ENCODE data around the gene LSM12.
"Not testable (repeated sequence)": the region's sequence is repeated elsewhere in the genome, so short reads cannot be mapped to it uniquely, and the experiment has no call there.

LSM12 gene

DNA sequence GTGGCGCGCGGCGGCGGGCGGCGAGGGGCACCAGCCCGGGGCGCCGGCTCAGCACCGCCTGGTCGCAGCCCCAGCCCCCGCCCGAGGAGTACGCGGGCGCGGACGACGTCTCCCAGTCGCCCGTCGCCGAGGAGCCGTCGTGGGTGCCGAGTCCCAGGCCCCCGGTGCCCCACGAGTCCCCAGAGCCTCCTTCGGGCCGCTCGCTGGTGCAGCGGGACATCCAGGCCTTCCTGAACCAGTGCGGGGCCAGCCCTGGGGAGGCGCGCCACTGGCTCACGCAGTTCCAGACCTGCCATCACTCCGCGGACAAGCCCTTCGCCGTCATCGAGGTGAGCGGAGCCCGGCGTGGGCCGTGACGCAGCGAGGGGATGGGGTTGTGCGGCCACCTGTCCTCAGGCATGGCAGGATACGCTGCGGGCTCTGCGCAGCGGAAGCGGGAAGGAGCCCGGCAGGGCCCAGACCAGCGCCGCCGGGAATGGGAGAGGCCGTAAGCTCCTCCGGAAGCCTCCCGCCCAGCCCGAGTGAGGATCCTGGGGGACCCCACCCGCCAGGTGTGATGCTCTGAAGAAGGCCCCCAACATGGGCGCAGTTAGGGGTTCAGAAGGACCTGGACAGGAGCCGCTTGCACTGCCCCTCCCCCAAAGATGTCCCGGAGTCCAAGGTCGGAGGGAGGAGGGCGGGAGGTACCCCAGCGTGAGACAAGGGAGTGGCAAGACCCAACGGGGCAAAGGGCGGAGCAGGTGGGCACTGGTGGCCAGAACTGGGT lies 61.5 kb downstream of the LSM12 start:
- DNase-seq, result peak in 1 of 4 experiments; percentile 14

DNA sequence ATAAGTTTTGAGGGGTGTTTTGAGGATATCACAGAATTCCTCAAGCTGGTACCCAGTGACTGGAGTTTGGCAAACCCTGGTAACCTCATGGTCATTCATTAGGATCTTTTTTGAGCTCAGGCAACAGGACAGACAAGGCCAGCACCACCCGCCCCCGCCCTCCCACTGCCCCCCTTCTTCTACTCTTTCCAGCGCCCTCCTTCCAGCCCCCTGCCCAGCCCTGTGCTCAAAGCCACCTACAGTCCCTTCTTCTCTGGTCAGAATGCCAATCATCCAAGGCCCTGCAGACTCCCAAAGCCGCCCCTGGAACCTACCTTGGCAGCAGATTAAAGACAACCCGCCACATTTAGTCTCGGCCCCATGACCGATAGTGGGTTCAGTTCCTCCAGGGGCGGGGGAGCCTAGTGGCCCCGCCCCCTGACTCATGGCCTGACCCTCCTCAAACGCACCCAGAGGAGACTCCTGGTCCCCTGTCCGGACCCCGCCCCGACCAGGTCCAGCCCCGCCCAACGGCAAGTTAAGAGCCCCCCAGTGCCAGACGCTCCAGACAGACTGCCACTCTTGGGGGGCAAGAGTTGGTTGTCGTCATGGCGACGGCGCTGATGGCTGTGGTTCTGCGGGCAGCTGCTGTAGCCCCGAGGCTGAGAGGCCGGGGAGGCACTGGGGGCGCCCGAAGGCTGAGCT lies 62.3 kb downstream of the LSM12 start, which contains the start of gene NAGS:
TSS of gene NAGS (plus strand) at position 546 of the 684 bp plus-strand sequence. CDS start at position 588, 42 bp downstream.
- DNase-seq, result no peak

DNA sequence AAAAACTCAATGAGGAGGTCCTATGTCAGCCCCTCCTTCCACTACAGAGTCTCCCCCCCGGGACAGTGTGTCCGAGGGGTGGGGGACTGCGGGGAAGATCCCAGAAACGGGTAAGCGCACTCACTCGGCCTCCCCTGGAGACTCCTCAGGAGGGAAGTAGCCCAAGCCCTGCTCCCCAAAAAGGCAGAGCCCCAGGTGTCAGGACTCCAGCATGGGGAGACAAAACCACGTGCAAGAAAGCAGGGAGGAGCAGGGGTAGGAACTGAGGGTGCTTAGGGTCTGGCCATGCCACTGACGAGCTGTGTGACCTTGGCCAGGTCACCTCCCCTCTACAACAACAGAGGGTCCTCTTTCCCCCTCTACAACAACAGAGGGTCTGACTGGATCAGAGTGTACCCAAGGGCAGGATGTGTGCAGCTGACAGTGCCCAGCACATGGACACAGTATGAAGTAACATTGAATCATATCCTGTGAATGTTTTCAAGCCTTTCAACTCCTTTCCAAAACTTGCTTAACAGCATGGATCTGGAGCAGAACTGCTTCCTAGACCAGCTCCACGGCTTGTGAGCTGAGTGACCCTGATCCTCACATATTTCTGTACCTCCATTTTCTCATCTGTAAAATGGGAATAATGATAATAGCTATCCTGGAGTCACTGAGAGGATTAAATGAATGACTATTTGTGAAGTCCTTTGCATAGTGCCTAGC lies 64.2 kb downstream of the LSM12 start:
- DNase-seq, result no peak

DNA sequence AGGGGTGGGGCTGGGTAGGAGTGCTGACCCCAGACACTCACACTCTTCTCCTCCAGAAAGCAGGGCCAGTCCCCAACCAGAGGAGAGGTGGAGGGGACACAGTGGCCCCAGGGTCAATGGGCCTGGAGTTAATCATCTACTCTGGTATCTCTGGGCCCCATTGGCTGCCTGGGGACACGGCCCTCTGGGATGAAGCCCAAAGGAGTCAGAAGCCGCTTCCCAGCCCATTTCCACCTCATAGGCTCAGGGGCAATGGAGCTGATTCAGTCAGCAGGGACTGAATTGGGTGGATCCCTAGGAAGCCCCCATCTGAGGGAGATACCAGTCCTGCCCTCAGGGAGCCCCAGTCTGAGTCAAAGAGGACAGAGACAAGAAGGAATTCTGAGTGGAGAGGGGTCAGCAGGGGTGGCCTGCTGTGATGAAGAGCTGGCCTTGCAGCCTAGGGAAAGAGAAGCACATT lies 65.0 kb downstream of the LSM12 start:
- DNase-seq, result no peak

DNA sequence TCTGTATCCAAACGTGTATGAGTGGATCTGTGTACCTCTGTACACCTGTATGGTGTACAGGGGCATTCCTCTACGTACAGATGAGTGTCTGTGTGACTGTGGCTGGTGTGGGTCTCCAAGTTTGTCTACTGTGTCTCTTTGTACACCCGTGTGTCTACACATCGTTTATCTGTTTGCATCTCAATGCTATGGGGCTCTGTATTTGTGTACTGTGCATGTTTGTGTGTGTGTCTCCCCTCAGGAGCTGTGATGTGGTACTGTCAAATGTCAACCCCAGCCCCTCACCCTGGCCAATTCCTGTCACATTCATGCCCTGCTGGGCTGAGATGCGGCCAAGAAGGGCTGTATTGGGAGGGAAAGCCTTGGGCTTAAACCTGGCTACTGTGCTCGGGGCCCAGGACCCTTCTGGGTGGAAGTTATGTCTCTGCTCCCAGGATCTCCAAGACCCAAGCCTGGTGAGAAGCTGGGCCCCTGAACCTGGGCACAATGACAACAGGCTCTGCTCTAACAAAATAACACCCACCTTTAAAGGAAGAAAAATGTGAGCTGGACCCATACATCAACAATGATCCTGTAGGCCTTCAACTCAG lies 65.5 kb downstream of the LSM12 start:
- DNase-seq, result no peak

DNA sequence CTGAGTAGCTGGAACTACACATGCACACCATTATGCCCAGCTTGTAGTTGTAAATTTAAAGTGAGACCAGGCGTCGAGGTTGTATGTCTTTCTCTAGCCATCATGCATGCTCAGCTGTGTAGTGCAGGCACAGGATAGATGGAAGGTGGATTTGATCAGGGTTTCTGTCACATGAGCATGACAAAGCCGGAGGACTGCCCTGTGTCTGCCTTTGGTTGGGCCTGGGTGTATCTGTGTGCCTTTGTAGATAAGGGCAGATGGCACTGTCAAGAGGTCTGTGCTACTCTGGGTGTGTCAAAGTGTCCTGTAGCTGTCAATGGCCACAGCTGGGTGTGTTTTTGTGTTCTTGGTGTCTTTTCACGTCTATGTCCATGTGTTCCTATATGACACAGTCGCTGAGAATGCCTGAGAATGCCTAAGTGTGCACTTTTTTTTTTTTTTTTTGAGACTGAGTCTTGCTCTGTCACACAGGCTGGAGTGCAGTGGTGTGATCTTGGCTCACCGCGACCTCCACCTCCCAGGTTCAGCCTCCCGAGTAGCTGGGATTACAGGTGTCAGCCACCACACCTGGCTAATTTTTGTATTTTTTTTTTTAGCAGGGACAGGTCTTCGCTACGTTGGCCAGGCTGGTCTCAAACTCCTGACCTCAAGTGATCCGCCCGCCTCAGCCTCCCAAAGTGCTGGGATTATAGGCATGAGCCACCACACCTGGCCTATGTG lies 66.2 kb downstream of the LSM12 start:
- DNase-seq, result no peak

DNA sequence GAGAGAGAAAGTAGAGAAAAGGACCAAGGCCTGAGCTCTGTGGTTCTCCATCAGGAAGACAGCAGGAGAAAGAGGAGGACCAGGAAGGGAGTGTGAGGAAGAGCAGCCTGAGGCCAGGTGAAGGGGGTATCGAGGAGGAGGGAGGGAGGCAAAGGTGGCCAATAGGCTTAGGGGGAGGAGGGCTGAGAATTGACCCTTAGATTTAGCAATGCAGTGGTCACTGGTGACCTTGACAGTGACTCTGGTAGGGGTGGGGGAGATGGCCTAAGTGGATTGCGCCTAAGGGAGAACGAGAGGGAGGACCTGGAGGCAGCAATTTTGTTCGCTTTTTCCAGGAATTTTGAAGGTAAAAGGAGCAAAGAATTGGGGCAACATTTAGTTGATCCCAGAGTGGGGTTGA lies 67.4 kb downstream of the LSM12 start:
- DNase-seq, result no peak

DNA sequence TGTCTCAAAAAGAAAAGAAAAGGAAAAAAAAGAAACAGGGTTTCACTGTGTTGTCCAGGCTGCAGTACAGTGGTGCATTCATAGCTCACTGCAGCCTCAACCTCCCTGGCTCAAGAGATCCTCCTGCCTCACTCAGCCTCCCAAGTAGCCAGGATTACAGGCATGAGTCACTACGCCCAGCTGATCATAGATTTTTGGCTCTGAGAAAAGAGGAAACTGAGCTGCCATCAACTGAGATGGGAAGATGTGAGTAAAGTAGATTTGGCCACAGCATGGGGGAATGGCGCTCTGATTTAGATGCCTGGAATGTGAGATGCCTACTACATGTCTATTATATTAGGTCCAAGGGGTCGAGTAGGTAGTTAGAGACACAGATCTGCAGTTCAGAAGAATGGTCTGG lies 67.9 kb downstream of the LSM12 start:
- DNase-seq, result no peak

DNA sequence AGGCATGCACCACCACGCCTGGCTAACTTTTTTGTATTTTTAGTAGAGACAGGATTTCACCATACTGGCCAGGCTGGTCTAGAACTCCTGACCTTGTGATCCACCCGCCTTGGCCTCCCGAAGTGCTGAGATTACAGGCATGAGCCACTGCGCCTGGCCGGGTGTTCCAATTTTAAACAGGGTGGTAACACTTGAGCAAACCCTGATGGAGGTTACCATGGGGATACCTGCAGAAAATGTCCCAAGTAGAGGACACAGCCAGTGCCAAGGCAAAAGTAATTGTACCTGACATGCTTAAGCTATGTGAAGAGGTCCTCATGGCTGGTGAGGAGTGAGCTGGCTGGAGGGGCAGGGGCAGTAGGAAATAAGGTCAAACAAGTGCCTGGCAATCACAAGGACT lies 69.3 kb downstream of the LSM12 start:
- DNase-seq, result not testable (repeated sequence)

DNA sequence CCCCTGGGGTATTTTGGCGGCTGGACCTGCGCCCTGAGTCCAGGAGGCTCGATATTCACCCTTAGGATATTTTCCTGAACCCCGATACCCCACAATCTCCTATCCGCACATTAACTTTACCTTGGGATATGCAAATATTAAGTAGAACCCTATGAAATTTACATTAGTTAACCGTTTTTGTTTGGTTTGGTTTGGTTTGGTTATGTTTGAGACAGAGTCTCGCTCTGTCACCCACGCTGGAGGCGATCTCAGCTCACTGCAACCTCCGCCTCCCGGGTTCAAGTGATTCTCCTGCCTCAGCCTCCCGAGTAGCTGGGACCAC lies 71.4 kb downstream of the LSM12 start:
- DNase-seq, result no peak

DNA sequence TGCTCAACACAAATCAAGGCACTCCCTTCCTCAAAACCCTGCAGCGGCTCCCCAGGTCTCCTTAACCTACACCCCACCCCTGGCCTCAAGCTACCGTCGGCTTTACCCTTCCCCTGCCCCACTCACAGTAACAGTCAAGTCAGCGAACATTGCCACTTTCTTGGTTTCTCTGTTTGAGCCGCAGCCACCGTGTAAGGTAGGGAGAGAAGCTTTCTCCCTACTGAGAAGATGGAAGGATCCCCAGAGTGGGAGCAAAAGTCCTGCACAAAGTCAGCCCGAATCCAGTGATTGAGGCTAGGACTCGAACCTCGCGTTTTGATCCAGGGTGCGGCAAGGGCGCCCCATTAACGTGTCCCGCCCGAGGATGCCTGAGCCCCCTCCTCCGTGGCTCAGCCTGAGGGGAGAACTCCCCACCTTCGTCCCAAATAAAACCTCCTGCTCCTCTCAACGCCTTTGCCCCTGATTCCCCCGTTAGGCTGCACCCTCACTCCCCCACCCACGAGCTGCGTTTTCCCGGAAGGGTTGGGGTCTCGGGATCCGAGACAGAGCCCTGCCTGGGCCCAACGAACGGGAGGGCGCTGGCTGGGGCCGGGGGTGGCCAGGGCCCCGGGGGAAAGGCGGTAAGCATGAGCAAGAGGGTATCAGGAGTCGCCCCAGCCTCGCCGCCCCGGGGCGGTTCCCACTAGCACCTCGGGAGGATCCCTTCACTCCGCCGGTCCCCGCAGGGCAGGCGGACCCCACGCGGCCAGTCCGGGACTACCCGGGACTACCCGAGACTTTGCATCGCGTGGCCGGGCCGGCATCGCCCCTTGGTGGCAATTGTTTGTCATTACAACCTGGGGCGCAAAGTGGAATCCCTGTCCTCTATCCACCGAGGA lies 72.0 kb downstream of the LSM12 start:
- DNase-seq, result peak; percentile 25 to 54 (median 39)

DNA sequence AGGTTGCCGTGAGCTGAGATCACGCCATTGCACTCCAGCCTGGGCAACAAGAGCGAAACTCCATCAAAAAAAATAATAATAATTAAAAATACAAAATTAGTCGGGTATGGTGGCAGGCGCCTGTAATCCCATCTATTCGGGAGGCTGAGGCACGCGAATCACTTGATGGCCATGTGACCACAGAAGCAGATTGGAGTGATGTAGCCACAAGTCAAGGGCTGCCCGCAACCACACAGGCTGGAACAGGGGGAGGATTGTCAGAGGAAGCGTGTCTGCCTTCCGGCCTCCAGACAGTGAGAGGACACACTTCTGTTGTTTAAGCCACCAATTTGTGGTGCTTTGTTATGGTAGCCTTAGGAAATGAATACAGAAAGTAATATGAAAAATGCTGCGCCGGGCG lies 73.8 kb downstream of the LSM12 start:
- DNase-seq, result no peak

DNA sequence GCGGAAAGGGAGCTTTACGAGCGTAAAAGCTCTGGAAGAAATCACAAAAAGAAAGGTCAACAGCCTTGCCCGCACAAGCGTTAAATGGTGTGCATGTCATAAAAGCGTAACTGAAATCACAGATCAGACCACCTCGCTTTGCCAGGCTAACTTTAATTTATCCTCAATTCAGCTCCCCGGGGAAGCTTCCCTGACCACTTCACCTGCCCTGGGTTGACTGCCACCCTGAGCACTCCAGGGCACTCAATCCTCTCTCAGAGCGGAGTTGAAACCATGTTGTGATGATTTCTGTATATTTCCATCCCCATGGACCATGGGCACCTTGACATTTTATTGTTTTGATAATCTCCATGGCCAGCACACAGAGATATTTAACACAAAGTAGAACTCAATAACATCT lies 78.2 kb downstream of the LSM12 start:
- DNase-seq, result no peak

DNA sequence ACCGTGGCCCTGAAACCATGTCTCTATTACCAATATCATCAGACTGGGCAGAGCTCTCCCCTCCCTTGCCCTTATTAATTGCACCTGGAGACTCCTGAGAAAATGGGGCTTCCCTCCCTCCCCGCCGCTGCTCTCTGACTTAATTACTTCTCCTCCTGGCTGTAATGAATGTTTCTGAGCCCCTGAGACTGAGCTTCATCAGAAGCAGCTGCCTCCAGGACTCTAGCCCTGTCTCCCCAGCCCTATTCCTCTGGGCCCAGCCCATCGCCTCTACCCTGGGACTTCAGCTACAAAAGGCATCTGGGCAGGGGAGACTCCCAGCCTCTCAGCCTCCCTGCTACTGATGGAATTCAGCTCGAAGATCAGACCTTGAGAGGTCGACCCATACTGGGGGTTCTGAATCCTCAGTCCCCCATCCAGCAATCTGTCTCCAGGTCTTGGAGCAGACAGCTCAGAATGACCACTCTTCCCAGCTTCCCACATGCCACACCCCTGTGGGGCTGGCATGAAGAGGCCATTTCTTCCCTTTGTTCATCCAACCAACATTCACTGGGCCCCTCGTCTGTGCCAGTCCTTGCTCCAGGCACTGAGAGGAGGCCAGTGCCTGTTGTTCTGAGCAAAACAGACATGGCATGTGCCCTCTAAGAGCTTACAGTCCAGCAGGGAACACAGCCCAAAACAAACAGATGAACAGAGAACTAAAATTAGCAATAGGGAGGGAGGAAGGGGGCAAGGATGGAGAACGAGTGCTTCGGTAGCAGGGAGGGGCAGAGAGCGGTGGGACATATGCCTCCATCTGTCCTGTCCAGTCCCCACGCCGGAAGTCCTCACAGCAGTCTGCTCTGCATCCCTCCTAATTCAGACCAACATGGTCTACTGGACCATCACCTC lies 79.1 kb downstream of the LSM12 start:
- no peak for DNase-seq

DNA sequence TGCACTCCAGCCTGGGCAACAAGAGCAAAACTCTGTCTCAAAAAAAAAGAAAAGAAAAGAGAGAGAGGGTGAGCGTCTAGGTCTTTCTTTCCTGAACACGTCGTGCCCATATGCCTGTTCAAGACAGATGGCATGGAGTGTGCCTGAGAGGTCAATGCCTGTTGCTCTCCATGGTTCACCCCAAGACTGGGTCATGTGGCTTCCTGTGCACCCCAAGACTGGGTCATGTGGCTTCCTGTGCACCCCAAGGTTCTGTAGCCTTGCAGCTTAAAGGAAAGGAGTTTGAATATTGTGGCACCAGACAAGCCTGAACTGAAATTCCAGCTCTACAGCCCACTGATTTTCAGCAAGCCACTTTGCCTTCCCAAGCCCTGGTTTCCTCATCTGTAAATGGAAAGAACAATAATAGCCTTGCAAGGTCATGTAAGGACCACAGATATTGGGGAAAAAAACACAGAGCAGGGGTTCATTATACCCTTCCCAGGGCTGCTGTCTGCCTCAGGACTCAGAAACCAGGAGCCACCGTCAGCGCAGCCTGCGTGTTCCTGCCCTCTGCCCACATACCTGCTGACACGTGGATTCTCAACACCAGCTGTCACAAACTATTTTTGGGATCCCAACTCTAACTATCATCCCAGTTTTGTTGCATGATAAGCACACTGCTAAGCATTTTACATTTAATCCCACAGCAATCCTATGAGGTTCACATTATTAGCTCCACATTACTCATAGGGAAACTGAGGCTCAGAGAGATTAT lies 80.1 kb downstream of the LSM12 start:
- no peak for DNase-seq

DNA sequence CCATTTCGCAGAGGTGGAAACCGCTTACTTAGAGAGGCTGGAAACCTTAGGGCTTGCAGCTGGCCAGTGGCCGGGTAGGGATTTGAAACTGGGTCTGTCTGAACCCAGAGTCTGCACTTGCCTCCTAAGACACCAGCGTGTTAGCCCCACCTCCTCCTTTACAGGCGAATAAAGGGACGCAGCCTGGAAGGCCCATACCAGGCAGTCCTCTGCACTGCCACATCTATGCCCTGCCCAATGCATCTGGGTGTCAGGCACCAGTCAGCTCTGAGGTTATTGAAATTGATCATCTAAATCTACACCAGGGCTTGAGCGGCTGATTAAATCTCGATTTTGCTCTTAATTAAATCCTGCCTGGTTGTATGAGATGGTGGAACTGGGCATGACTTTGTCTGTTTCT lies 82.0 kb downstream of the LSM12 start:
- no peak for DNase-seq
